ENCODE results near the gene CDS2.

Gene CDS2

DNA sequence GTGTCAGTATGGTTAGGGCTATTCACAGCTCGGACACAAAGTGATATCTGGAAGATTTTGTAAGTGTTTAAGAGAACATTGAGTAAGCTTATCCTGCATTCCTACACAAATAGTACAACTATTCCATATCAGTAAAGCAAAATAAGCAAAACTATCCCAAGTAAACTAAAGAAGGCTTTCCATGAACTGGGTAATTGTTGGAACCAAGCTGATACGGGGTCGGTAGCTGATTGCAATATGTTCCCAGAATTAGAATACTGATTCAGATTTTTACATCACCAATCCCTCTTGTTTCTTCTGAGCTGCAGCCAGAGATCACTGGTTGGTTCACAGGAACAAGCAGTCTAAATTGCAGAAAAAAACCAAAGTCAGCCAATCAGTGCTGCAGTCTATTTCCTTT, 54.1 kb downstream of the CDS2 start:
- DNase-seq (ENCODE audit: low read depth in 2 of 2, low spot score in 1 of 2): no peak

GRCh38 chr20:5181492-5181891, 54.7 kb downstream of the CDS2 start:
- DNase-seq (ENCODE audit: low read depth in 2 of 2, low spot score in 1 of 2): no peak

- no peak for DNase-seq (ENCODE audit: low read depth in 2 of 2, low spot score in 1 of 2)
Observed at GRCh38 chr20:5181958-5182357, 55.1 kb downstream of the CDS2 start.

DNA sequence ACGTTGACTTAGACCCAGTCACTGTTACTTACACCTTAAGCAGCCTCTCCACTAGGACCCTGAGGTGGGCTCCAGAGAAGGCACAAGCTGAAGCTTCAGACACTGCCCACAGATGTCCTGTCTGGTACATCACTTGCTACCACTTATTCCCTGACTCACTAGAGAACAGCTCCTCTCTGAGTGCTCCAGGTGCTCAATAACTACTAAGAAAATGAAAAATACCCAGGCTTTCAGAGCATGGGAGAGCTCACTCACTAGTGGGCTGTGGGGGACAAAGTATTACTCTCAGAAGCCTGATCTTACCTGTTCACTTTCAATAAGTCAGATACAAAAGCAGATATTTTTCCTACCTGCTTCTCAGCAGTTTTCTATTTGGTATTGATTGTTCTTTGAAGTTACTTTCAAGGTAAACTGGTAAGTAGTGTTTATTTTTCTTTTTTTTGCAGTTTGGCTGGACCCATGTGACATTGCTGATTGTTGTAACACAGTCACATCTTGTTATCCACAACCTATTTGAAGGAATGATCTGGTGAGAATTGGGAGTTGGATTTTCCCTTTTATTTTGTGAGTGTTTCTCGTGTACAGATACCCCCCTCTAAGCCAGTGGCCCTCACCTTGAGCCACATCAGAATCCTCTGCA, 55.9 kb downstream of the CDS2 start:
- DNase-seq (ENCODE audit: low read depth in 2 of 2, low spot score in 1 of 2): no peak

DNA sequence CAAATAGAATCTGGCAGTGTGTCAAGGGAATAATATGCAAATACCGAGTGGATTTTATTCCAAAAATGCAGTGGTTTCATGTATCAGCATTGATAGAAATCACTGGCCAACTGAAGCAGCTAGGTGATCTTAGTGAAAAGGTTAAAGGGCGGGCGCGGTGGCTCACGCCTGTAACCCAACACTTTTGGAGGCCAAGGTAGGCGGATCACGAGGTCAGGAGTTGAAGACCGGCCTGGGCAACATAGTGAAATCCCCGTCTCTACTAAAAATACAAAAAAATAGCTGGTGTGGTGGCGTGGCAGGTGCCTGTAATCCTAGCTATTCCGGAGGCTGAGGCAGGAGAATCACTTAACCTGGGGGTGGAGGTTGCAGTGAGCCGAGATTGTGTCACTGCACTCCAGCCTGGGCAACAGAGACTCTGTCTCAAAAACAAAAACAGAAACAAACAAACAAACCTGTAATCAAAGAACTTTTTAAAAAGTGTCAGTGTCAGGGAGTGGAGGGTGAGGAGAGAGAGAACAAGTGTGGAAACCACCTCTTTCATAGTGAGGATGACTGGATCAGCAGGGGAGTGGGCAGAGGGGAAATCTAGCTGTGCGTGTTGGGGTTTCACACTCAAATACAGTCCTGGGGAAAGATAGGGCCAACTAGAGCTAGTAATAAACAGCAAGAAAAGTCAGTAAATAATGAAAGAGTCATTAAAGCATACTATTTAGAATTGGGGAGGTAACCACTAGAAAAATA, 57.1 kb downstream of the CDS2 start:
- no peak for DNase-seq (ENCODE audit: low read depth in 2 of 2, low spot score in 1 of 2)

DNA sequence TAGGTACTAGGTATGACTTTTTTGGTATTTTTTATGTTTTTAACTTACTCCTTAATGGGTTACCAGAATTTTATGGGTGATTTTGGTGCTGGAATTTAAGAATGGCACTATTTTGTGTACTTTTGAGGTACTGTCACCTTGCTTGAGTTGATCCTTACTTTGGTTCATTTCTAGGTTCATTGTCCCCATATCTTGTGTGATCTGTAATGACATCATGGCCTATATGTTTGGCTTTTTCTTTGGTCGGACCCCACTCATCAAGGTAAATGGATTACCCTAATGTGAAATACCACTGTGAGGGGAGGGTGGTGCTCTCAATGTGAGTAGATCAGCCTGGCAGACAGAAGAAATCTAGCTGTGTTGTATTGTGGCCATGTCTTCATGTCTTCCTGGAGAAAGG, 57.9 kb downstream of the CDS2 start:
- DNase-seq (ENCODE audit: low read depth in 2 of 2, low spot score in 1 of 2): no peak

DNA sequence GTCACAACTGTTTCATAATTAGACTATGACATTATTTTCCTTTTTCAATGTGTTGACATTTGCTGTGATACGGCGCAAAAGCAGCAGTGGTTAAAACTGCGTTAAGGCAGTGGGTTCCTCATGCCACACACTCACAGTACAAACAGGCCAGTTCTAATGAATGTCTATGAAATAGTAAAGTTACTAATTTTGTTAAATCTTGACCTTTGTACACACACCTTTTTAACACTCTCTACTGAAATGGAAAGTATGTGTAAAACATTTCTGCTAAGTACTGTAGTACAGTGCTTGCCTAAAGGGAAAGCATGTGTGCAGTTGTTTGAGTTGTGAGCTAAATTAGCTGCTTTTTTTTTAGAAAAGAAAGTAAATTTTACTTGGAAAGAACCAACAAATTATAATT, 60.3 kb downstream of the CDS2 start:
- DNase-seq (ENCODE audit: low read depth in 2 of 2, low spot score in 1 of 2): no peak

GRCh38 chr20:5188736-5189135, 61.9 kb downstream of the CDS2 start:
- DNase-seq (ENCODE audit: low read depth in 2 of 2, low spot score in 1 of 2): no peak

DNA sequence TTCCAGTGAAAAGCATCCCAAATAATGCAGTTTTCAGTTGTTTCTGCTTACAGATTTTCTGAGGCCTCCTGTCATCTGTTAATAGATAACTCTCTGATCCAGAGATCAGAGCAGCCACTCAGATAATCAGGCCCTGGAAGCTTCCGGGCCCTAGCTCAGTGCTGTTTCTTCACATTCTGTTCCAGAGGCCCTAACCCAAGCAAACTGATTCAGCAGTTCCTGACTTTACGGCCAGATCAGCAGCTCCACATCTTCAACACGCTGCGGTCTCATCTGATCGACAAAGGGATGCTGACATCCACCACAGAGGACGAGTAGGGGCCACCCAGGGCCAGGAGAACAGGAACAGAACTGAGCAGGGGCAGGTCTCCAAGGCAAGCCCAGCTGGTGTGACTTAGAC, 63.1 kb downstream of the CDS2 start:
- DNase-seq (ENCODE audit: low read depth in 2 of 2, low spot score in 1 of 2): no peak

DNA sequence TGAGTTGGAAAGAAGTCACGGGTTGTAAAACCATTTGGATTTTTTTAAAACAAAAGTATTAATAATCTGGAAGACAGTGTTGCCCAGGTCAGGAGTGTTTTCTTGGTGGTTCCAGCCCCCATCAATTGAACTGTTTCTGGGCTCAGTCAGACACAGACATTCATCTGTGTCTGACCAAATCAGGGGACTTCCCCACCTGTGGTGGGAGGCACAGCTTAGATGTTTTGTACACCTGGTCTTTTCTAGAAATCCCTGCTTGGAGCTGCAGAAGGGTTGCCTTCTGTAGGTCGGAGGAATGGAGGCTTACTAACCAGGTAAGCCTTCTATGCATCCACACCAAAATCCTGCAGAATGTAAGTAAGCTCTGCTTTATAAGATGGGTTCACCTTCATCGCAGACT, 63.6 kb downstream of the CDS2 start:
- no peak for DNase-seq (ENCODE audit: low read depth in 2 of 2, low spot score in 1 of 2)

DNA sequence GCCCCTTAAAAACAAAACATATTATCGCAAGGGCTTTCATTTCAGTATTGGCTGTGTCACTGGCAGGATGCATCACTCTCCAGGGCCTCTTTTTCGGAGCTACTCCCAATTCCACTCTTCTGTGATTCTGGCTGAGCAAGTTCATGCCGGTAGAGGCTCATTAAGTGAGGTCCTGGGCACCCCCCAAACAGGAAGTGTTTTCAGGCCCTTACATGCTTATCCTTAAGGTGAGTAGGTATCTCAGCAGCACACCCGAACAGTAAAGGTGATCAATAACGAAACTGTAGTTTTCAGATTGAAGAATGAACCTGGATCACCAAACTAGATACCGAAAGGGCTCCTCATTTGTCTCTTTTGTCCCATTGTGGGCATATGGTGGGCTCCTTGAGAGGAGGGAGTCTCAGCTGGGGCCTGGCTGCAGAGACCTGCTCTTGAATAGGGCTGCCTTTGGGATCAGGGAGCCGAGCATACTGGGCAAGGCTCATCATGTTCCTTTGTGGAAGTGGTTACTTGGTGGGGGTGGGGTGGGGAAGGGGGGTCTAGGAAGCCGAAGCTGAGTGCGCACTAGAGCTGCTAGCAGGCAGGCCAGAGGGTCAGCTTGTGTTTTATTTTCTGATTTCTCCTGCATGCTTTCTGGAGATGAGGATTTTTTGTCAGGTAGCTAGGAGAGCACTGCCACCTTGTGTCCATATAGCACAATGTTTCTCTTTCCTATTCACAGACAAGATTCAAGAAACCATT, 65.2 kb downstream of the CDS2 start:
- DNase-seq (ENCODE audit: low read depth in 2 of 2, low spot score in 1 of 2): no peak

DNA sequence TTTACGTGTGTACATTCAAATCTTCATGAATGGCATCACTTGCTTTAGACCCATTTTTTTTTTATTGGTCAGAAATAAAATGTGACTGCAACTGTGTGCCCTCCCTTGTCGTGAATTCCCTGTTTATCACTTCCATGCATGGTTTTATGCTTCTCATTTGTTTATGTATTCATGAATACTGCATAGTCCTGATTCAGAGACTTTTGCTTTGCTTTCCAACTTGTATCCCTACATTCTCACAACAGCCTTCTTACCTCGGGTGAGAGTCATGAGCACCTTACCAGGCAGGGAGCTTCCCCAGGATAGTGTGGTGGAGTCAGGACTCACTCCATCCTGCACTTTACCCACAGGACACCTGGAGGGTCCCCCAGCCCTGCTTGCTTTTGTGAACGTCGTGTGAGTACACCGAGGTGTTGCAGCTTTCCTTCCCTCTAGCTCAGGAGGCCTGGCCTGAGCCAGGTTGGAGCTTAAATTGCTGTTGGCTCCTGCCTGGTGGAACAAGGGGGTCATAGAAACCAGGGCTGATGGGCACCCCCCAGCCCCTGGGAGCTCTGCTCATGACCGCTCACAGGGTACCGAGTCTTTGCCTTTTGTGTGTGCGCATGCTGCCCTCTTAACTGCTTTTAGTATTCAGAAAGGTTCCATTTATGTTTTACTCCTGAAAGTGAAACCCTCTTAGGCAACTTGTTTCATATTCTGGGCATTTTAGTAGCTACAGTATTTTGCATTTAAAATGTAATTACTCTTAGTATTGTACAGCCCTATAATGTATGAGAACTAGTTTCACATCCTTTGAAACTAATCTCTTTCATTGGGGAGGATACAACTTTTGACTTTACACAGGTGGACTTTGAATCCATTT, 66.0 kb downstream of the CDS2 start:
- DNase-seq (ENCODE audit: low read depth in 2 of 2, low spot score in 1 of 2): no peak

DNA sequence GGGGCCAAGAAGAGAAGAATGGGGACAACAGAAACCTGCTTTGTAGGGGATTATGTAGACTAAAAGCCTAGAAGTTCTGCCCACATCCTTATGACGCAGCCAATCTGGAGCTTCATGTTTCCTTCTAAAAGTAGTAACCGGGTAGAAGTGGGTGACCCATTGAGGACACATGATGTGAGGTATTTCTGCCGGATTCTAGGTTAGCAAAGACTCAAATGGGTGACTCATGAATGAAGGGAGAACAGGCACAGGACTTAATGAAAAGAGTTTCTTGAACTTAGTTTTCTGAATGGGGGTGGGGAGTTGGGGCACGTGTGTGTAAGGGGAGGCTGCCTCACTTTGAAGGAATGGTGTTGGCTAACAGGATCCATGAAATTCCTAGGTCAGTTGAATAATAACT, 68.8 kb downstream of the CDS2 start:
- DNase-seq (ENCODE audit: low read depth in 2 of 2, low spot score in 1 of 2): no peak

- no peak for DNase-seq (ENCODE audit: low read depth in 2 of 2, low spot score in 1 of 2)
Observed at GRCh38 chr20:5196149-5196548, 69.3 kb downstream of the CDS2 start.

DNA sequence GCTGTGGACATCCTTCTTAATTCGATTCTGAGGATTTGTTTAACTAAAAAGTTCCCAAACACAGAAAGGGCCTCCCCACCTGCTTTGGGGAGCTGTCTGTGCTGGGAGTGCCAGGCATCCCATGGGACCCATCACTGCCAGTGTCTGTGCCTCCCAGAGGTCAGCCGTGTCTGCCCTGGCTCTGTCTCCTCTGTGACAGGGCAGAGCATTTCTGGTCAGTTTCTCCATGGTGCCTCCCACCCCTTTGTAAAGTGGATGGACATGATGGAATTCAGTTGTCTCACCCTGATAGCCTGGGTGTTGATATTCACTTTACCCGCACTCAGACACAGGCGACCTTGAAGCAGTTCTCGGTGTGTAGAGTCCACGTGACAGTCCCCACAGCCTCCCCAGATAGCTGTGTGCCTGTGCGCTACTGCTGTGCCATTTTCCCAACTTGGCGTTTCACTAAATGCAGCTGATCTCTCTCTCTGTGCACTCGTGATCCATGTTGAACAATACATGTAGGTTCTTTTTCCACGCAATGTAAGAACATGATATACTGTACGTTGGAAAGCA, 70.5 kb downstream of the CDS2 start:
- DNase-seq (ENCODE audit: low read depth in 2 of 2, low spot score in 1 of 2): no peak

- no peak for DNase-seq (ENCODE audit: low read depth in 2 of 2, low spot score in 1 of 2)
Observed at GRCh38 chr20:5197847-5198650, 71.2 kb downstream of the CDS2 start.

- DNase-seq (ENCODE audit: low read depth in 2 of 2, low spot score in 1 of 2): no peak
Observed at GRCh38 chr20:5198651-5198924, 71.8 kb downstream of the CDS2 start.

DNA sequence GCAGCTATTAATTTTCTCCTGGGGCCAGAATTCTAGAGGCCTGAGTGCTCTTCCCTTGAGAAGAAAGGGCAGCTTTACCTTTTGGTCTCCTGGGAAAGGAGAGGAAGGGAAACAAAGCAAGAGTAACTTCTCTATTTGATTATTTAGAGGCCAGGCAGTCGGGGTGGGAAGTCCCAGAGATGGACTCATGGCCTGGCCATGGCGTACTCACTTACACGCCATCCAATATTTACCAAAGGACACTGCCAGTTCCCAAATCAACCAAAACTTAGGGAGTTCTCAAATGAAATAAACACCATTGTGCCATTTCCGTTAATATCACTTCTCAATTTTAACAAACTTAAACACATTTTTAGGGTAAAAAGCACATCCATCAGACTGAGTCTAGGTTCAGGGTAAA, 76.6 kb downstream of the CDS2 start:
- DNase-seq (ENCODE audit: low read depth in 2 of 2, low spot score in 1 of 2): no peak

DNA sequence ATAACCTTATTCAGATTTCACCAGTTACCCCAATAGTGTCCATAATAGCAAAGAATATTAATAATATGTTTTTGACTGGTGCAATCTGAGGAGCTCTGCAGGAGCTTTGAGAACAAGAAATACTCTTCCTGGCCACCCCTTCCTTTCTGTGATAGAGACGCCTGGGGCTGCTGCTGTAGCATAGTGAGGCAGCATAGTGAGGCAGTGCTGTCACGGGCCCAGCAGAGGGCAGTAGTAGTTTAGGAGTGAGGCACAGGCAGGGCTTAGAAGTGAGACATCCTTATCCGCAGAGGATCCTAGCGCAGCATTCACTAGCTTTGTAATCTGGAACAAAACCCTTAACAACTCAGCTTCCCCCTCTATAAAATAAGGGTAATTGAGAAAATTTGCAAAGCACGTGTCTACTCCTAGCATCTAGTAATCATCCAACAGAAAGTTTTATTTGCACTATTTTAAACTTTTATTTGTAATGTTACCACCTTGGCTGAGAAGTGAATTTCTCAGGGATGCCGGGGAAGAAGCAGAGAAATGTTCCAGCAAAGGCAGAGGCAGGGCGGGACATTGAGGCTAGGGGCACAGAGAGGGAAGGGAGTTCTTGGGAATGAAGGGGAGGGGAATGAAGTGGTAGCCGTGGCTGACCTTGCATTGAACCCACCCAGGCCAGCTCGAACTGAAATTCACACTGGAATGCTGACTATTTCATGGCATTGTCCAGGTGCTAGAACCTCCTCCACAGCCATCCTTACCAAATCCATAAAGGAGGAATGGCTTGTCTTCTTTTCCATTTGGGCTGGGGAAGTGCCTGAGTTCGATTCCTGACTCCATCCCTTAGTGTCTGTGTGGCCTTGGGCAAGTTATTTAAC, 78.8 kb downstream of the CDS2 start:
- peak; percentile 24 to 44 for DNase-seq (ENCODE audit: low read depth in 2 of 2, low spot score in 1 of 2)

DNA sequence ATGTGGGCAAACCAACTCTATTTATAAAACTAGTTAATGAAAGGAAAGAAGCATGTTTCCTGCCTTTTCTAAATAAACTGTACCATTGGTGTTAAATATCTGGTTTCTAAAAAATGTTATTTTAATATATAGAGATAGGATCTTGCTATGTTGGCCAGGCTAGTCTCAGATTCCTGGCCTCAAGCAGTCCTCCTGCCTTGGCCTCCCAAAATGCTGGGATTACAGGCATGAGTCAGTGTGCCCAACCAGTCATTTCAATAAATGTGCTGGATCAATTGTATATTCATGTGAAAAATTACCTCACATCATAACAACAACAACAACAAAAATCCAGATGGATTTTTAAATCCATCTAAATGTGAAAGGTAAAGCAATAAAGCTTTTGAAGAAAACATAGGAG, 80.3 kb downstream of the CDS2 start:
- no peak for DNase-seq (ENCODE audit: low read depth in 2 of 2, low spot score in 1 of 2)
